Colonic mucosa (tissue), 4 donors: Measurements from ENCODE around the gene TM9SF1. TPM values are rescaled to one million over a fixed set of nuclear protein-coding genes. Genes with fewer than 3 reads are reported as not detected.

ENCODE experiments used
- DNase-seq: peaks from one replicate; pipeline ENCODE4 v3.0.0-alpha.2; 2020
- H3K27ac ChIP-seq: fragments of 200-600 bp; one replicate; pipeline ENCODE4 v1.8.0; 2021
- H3K27me3 ChIP-seq: fragments of 200-600 bp; one replicate; pipeline ENCODE4 v1.8.0; 2021
- H3K36me3 ChIP-seq: fragments of 200-600 bp; one replicate; pipeline ENCODE4 v1.8.0; 2021
- H3K4me1 ChIP-seq: fragments of 200-600 bp; one replicate; pipeline ENCODE4 v1.8.0; 2021; ENCODE audit warnings: mild to moderate bottlenecking
- H3K4me3 ChIP-seq: fragments of 200-600 bp; one replicate; pipeline ENCODE4 v1.8.0; 2021
- H3K9ac ChIP-seq, 2 donors: one replicate each; pipeline ENCODE4 v1.7.0; 2013; ENCODE audit warnings: control low read depth in 2 of 2, low read depth in 2 of 2, low read length in 2 of 2
- H3K9me3 ChIP-seq: fragments of 200-600 bp; one replicate; pipeline ENCODE4 v1.8.0; 2021
- intact Hi-C: fragments of 100-400 bp; cut with DNase I; formaldehyde crosslinking; loops from one replicate; pipeline ENCODE4 v1.14.1; 2022
- total RNA-seq, 2 donors: library from RNA; stranded (reverse); fragmentation: NEBNext Ultra II Directional in 1 of 2; extraction: Animal tissue kit (Norgen Biotek cat#: 25700) in 1 of 2; gene quantifications; one replicate each; pipeline ENCODE4 v1.2.1, GENCODE V29; 2021
- TF ChIP-seq, protein P1 (sequence below): fragments of 200-600 bp; IDR thresholded peaks from one replicate; pipeline ENCODE4 v1.8.0; 2022; ENCODE audit warnings: antibody characterized with exemption, mild to moderate bottlenecking
- donor health status: healthy.
- donor health status: DM: no; HTN: no; CAD: no.
- donor health status: DM: no; HTN: no; CAD: no.

TM9SF1 gene
- total RNA-seq, 2 donors from 2014 or later, result 58.8 to 65.6 TPM

DNA sequence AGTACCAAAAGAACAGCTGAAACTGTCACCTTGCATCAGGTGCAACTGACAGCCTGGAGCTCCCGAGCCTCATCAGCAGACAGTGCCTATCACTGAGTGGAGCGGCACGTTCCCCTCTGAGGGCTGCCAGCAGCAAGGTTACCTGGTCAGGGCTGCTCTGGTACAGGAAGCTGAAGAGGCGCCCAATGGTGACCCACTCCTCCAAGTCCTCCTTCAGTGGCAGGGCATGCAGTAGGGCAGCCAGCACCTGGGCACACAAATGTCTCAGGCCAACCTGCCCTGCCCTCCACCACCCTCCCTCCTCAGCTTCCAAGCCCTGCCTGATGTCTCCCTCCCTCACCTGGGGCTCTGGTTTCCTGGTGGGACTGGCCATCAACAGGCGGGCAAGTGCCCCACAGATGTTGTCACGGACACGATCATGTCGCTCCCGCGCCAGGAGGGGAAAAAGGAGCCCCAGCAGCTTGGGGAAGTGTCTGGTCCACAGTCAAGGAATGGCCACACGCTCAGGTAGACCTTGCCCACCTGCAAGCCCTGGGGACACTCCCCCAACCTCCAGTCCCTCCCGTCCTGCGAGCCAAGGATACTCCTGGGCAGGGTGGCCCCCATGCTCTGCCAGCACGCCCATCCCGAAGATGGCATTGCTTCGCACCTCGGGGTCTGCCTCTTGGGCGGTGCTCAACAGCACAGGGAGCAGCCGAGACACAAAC is 13.7 kb downstream of the TM9SF1 start:
- H3K9me3 ChIP-seq, result no peaks in the 10 kb centered on the region
- H3K4me3 ChIP-seq, result no peak overlapping the region
- no peak overlapping the region for H3K9ac ChIP-seq
- H3K36me3 ChIP-seq, result no peaks in the 10 kb centered on the region
- H3K27ac ChIP-seq, result no peak overlapping the region
- intact Hi-C loops, result no loop called here
- no peaks in the 10 kb centered on the region for H3K4me1 ChIP-seq
- no peaks in the 10 kb centered on the region for H3K27me3 ChIP-seq
- DNase-seq, result no peak
- TF ChIP-seq, protein P1, sequence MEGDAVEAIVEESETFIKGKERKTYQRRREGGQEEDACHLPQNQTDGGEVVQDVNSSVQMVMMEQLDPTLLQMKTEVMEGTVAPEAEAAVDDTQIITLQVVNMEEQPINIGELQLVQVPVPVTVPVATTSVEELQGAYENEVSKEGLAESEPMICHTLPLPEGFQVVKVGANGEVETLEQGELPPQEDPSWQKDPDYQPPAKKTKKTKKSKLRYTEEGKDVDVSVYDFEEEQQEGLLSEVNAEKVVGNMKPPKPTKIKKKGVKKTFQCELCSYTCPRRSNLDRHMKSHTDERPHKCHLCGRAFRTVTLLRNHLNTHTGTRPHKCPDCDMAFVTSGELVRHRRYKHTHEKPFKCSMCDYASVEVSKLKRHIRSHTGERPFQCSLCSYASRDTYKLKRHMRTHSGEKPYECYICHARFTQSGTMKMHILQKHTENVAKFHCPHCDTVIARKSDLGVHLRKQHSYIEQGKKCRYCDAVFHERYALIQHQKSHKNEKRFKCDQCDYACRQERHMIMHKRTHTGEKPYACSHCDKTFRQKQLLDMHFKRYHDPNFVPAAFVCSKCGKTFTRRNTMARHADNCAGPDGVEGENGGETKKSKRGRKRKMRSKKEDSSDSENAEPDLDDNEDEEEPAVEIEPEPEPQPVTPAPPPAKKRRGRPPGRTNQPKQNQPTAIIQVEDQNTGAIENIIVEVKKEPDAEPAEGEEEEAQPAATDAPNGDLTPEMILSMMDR, result no peak

DNA sequence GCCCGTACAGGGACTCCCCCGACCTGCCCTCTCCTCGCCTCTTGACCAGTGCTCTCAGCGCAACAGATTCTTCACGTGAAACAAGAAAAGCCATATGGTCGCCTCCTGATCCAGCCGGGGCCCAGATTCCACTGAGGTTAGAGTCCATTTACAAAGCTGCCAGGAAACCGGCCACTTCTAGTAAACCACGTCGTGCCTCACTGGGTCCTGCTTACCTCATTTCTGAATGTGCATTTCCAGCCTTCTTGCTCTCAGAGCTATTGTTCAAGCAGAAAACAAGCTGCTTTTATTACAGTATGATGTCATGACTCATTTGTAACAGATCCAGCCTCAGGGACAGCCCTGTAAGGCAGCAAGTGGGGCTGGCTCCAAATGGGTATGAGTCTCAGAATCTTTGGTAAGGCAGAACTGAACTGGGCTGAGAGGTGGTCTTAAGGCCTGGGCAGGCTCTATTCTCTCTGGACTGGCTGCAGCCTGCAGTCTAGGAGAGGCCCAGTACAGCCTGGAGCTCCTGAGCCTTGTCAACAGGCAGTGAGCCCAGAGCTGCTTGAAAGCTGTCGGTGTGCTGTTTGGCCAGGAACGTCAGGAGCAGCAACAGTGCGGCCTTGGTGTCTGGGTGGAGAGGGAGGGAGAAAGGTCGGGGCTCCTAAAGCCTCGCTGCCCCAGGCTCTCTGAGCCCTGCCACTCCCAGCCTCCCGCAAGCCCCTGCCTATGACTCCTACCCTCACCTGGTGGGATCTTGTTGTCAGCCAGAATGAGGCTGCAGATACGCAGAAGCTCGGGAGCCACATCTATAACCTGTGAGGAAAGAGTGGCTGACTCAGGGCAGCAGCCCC is 15.1 kb downstream of the TM9SF1 start:
- intact Hi-C loops, result no loop called here
- Histone ChIP-seq H3K4me1 (no peaks in the 10 kb centered on the region), H3K4me3 (no peak overlapping the region), H3K27me3 (no peaks in the 10 kb centered on the region), H3K9me3 (no peaks in the 10 kb centered on the region), H3K9ac (no peak overlapping the region), H3K27ac (no peak overlapping the region), H3K36me3 (no peaks in the 10 kb centered on the region)
- DNase-seq, result no peak
- TF ChIP-seq, protein P1, result no peak

- H3K4me1 ChIP-seq, result no peaks in the 10 kb centered on the region
- peak overlapping the region; percentile 5 for H3K27ac ChIP-seq
- no peak for DNase-seq
- no peaks in the 10 kb centered on the region for H3K27me3 ChIP-seq
- H3K9me3 ChIP-seq, result no peaks in the 10 kb centered on the region
- no peak overlapping the region for H3K9ac ChIP-seq
- no peak overlapping the region for H3K4me3 ChIP-seq
- intact Hi-C loops, result no loop called here
- no peaks in the 10 kb centered on the region for H3K36me3 ChIP-seq
- TF ChIP-seq, protein P1, result no peak
These were observed 15.8 kb downstream of the TM9SF1 start for GRCh38 chr14:24179294-24179960.

DNA sequence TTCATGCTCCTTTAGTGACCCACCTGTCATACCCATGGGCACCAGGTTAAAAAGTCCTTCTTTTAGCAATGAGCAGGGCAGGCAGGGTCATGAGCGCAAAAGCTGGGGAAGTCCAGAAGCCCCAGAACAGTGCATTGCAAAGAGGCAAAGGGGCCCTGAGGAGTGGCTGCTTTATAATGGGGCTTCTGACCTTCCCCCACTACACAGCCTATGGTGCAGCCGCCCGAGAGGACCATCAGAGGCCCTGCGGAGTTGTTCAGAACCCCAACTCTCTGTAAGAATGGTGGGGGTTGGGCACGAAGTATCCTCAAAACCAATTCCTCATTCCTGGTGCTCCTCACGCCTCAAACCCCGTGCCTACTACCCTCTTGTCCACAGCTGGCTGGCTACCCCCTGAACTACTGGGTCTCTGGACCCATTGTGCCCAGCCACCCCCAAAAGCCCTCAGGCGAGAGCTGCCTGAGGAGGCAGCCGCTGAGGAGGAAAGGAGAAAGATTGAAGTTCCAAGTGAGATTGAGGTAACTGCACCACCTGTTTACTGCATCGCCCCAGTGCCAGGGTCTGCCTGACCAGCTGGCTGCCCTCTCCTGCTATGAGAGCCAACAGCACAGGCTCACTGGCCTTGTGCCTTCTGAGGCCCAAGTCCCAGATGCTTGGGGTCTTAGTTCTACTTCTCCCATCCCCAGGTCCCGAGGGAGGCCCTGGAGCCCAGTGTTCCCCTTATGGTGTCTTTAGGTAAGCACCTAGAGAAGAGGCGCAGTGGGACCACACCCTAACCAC is 16.7 kb downstream of the TM9SF1 start:
- TF ChIP-seq, protein P1, result no peak
- no peak for DNase-seq
- Histone ChIP-seq H3K4me1 (no peaks in the 10 kb centered on the region), H3K9ac (no peak overlapping the region), H3K27me3 (no peaks in the 10 kb centered on the region), H3K4me3 (no peak overlapping the region), H3K36me3 (no peaks in the 10 kb centered on the region), H3K27ac (no peak overlapping the region), H3K9me3 (no peaks in the 10 kb centered on the region)
- intact Hi-C loops, result no loop called here

GRCh38 chr14:24177891-24178290 is 17.4 kb downstream of the TM9SF1 start:
- H3K4me1 ChIP-seq, result no peaks in the 10 kb centered on the region
- no peak for DNase-seq

More at GRCh38 chr14:24177891-24178290, 17.4 kb downstream of the TM9SF1 start:
- Histone ChIP-seq H3K9me3 (no peaks in the 10 kb centered on the region), H3K27ac (no peak overlapping the region), H3K9ac (no peak overlapping the region), H3K36me3 (no peaks in the 10 kb centered on the region), H3K4me3 (no peak overlapping the region), H3K27me3 (no peaks in the 10 kb centered on the region)
- TF ChIP-seq, protein P1, result no peak
- intact Hi-C loops, result no loop called here
